Mucosa of rectum (tissue), 2 donors: ENCODE data around the gene KIAA2012.

Experiments
- H3K27ac ChIP-seq, 2 donors: one replicate each; pipeline ENCODE4 v1.7.0; 2013; ENCODE audit warnings: inconsistent platforms in 2 of 2, low read depth in 2 of 2, low read length in 2 of 2
- H3K27me3 ChIP-seq, 2 donors: one replicate each; pipeline ENCODE4 v1.7.0; 2013; ENCODE audit warnings: low read length in 2 of 2; ENCODE audit not compliant: control insufficient read depth in 2 of 2, insufficient read depth in 2 of 2
- H3K36me3 ChIP-seq, 2 donors: one replicate each; pipeline ENCODE4 v1.7.0; 2013; ENCODE audit warnings: low read length in 2 of 2; ENCODE audit not compliant: control insufficient read depth in 2 of 2, insufficient read depth in 2 of 2
- H3K4me1 ChIP-seq, 2 donors: one replicate each; pipeline ENCODE4 v1.7.0; 2013; ENCODE audit warnings: low read length in 2 of 2, mild to moderate bottlenecking in 1 of 2; ENCODE audit not compliant: control insufficient read depth in 2 of 2, insufficient read depth in 2 of 2
- H3K4me3 ChIP-seq, 2 donors: one replicate each; pipeline ENCODE4 v1.7.0; 2013; ENCODE audit warnings: low read length in 2 of 2
- H3K9ac ChIP-seq, 2 donors: one replicate each; pipeline ENCODE4 v1.7.0; 2013; ENCODE audit warnings: low read length in 2 of 2, low read depth in 1 of 2, mild to moderate bottlenecking in 1 of 2
- H3K9me3 ChIP-seq, 2 donors: one replicate each; pipeline ENCODE4 v1.7.0; 2013; ENCODE audit warnings: low read length in 2 of 2; ENCODE audit not compliant: control insufficient read depth in 2 of 2
- donor health status: healthy.
- donor health status: Normal muscosa, but diverticular disease.

KIAA2012 gene

DNA sequence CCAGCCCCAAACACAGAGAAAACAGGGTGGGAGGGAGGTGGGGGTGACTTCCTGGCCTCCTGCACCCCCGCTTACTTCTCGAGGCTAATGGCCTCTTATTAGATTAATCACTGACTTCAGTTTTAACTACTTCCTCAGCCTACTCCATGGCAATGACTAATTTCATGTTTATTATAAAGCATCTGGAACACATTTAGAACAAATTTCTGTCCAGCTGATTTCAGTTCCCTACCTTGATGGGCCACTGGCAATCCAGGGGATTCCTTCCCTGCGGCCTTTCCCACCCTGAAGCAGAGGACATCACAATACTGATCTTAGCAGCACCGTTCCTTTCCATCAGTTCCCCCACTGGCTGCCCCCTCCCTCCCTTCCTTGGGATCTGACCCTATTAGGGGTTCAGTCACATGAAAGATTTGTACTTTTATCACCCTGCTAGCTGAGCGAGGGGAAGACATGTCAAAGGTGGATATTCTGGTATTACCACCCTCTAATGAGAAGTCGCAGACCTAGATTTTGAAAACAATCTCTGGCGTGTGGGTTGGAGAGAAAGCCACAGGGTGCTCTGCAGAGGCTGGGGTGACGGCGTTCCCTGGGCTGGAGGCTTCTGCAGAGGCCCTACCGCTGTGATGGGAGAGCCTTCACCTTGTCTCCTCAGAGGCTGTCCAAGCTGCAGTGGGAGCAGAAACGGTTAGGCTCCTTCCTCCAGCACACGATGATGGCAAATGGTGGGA is 67.6 kb downstream of the KIAA2012 start:
- H3K27ac ChIP-seq = no peak overlapping the region
- H3K4me3 ChIP-seq = no peak overlapping the region
- no peaks in the 10 kb centered on the region for H3K36me3 ChIP-seq
- no peaks in the 10 kb centered on the region for H3K27me3 ChIP-seq
- H3K9ac ChIP-seq = no peak overlapping the region
- H3K9me3 ChIP-seq = no peaks in the 10 kb centered on the region
- H3K4me1 ChIP-seq = no peaks in the 10 kb centered on the region

DNA sequence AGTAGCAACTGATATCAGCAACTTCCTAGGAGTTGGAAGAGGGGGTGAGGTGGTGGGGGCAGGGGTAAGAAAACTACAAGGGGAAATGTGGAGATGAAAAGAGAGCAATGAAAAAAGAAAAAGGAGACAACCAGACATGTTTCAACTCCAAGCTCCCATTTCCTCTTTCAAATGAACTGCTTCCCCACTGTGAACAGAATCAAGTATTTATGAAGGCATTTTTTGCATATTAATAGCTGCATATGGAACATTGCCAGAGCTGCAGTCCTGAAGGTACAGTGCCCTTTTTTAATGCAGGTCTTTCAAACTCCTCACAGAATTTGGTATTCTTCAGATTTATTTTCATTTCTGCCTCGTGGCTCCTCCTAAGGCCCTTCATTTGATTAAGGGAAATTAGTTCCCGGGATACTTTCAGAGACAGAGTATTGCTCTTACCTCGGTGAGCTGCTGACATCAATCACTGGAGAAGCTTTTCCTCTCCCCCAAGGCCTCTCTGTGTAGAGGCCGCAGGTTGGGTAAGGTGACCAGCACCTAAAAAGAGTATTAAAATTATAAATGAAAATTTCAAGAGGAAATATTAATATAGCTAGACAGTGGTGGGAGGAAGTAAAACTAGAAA is 68.4 kb downstream of the KIAA2012 start:
- H3K9me3 ChIP-seq = no peaks in the 10 kb centered on the region
- H3K36me3 ChIP-seq = no peaks in the 10 kb centered on the region
- no peaks in the 10 kb centered on the region for H3K4me1 ChIP-seq
- H3K4me3 ChIP-seq = no peak overlapping the region
- H3K9ac ChIP-seq = no peak overlapping the region
- H3K27me3 ChIP-seq = no peaks in the 10 kb centered on the region
- no peak overlapping the region for H3K27ac ChIP-seq

DNA sequence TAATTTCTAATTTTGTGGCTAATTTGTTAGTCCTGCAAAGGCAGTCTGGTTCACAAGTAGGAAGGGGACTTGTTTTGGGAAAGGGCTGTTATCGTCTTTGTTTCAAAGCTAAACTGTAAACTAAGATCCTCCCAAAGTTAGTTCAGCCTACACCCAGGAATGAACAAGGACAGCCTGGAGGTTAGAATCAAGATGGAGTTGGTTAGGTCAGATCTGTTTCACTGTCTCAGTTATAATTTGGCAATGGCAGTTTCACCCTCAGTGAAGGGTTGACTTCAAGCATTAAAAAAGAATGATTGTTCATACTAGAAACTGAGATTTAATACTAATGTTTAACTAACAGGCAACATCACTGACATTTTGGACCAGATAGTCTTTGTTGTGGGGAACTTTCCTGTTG is 69.5 kb downstream of the KIAA2012 start:
- H3K27me3 ChIP-seq = no peaks in the 10 kb centered on the region
- H3K36me3 ChIP-seq = no peaks in the 10 kb centered on the region
- H3K9ac ChIP-seq = no peak overlapping the region
- H3K27ac ChIP-seq = no peak overlapping the region
- H3K4me1 ChIP-seq = no peaks in the 10 kb centered on the region
- H3K9me3 ChIP-seq = no peaks in the 10 kb centered on the region
- H3K4me3 ChIP-seq = no peak overlapping the region

DNA sequence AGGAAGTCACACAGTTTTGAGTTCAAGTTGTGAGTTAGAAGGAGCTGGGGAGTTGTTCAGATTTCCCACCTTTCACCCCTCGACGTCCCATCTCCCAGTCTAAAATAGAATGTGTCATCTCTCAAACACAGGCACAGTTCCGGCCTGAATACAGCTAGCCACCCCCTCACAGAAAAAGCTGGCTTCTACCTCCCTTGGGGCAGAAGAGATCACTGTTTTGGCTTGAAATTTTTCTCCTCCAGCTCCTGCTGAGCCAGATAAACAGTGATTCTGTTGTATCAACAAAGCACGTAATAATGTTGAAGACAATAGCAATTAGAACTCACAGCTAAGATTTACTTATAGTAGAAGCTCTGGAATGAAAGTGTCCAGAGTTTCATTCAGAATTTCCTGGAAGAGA is 74.7 kb downstream of the KIAA2012 start:
- Histone ChIP-seq H3K36me3 (no peaks in the 10 kb centered on the region), H3K4me1 (peaks cover 0 to 3% of the 10 kb centered on the region in 2 donors)

DNA sequence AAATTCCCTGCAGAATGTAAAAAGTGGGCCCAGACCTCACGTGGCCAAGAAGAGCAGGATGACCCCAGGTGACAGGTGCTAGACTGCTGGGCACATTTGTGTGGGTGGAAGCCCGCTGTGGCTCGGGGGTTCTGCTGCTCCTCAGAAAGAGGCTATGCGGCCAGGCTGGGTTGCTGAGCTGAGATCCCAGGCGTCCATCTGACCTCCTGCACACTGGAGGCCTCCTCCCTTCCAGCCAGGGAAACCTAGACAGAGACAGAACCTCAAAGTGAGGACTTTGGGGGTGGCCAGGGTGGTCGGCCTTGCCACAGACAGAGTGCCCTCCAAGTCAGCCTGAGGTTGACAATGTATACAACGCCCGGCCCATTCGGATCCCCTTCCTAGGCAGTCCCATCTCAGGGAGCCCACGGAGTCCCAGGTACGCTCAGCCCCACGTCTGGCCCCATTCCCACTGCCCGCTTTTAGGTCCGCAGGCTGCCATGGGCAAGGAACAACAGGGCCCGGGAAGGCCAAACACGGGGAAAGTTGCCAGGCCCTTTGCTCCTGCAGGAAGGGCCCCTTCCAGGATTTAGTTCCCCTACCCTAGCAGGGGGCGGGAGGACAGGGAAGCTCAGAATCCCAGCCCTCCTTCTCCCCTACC is 75.6 kb downstream of the KIAA2012 start:
- Histone ChIP-seq H3K4me3 (no peak overlapping the region), H3K27me3 (no peaks in the 10 kb centered on the region), H3K27ac (peak overlapping the region in 1 of 2 donors; percentile 1), H3K9ac (no peak overlapping the region), H3K36me3 (no peaks in the 10 kb centered on the region), H3K4me1 (peaks cover 0 to 3% of the 10 kb centered on the region in 2 donors), H3K9me3 (no peaks in the 10 kb centered on the region)

More for the DNA sequence above, 74.7 kb downstream of the KIAA2012 start:
- H3K9me3 ChIP-seq = no peaks in the 10 kb centered on the region
- H3K27me3 ChIP-seq = no peaks in the 10 kb centered on the region
- no peak overlapping the region for H3K27ac ChIP-seq
- no peak overlapping the region for H3K4me3 ChIP-seq
- H3K9ac ChIP-seq = no peak overlapping the region

DNA sequence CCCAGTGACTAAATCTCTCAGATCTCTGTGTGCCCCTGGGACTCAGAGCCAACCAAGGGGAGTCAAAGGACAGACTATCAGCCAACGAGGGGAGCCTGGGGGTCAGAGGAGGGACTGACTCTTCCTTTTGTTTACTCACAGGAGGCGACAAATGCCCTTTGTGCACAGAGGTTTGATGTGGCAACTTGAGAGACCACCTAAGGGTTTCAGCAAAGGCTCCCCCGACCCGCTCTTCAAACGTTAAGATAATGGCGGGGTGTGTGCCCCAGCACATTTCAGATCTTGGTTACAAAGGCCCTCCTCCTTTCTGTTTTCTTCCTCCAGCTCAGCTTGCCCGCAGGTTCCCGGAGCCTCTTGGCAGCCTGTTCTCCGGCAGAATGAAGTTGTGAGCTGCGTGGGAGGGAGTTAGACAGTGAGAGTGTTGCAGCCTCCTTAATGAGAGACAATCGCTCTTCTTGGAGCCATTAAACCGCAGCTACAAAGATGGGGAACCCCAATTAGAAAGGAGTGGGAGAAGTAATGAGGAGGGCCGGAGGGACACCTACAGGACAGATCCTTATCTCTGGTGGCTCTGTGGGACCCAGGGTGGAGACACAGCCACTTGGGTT is 76.2 kb downstream of the KIAA2012 start:
- Histone ChIP-seq H3K27me3 (no peaks in the 10 kb centered on the region), H3K4me3 (no peak overlapping the region), H3K4me1 (peaks cover 0 to 3% of the 10 kb centered on the region in 2 donors), H3K27ac (peak overlapping the region; percentile 1 to 13), H3K9me3 (no peaks in the 10 kb centered on the region), H3K36me3 (no peaks in the 10 kb centered on the region), H3K9ac (no peak overlapping the region)

DNA sequence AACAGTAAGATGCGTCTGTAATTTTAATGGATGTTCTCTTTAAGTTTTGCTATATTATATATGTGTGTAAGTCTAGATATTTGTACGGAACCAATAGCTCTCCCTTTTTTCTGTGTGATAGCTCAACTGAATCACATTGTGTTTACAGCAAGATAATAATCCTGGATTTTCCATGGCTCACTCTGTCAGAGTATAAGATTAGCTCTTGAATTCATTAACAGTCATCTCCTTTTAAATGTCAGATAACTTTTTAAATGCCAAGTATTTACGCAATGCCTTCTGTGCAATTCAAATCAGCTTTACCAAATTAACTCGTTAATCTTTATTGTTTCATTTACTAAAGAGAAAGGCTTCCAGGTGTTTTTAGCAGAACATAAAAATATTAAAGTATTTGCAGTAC is 76.9 kb downstream of the KIAA2012 start:
- Histone ChIP-seq H3K4me1 (peaks cover 0 to 3% of the 10 kb centered on the region in 2 donors), H3K9me3 (no peaks in the 10 kb centered on the region), H3K4me3 (no peak overlapping the region), H3K27ac (no peak overlapping the region), H3K27me3 (no peaks in the 10 kb centered on the region), H3K36me3 (no peaks in the 10 kb centered on the region), H3K9ac (no peak overlapping the region)

DNA sequence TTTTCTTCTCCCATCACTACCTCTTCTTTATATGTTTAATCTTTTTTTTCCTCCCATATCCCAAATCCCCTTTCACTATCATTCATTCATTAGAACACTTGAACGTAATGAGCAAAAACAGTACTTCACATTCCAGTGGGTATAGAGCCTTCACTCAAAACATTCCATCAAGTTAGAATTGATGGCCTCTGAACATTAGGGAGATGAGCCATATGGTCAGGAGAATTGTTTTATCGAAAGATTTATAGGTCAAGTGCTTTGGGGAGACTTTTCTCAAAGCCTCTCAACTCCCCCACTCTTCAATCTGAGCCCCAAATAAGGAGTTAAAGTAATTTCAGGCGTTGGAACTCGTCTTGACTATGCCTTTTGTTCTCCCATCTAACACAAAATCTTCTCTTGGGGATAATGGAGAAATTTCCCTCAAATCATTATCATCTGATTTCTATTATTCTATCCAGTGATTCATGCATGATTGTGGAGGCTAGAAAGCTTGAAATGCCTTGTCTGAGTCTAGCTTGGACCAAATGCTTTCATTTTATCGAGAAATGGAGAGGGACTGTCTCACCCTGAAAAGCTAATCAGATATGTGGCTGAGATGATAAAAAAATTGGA is 79.2 kb downstream of the KIAA2012 start:
- H3K27me3 ChIP-seq = no peaks in the 10 kb centered on the region
- H3K36me3 ChIP-seq = no peaks in the 10 kb centered on the region
- H3K9me3 ChIP-seq = no peaks in the 10 kb centered on the region
- H3K4me3 ChIP-seq = no peak overlapping the region
- no peak overlapping the region for H3K27ac ChIP-seq
- H3K4me1 ChIP-seq = peaks cover 0 to 3% of the 10 kb centered on the region in 2 donors
- H3K9ac ChIP-seq = no peak overlapping the region

DNA sequence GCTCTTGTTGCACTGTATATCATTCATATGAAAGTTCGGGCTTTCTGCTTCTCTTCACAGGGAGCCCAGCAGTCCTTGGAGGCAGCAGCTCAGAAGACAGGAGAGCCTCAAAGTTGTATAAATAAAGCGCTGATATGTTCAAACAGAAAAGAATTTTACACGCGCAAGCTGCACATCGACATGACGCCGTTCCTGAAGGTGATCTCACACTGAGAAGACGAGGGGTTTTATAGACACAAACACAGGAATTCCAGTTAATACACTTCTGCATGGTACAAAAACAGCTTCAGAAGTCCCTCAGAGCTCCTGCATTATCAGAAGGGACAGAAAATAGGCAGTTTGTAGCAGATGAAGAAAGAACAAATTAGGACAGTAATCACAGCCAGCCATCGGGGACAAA is 81.6 kb downstream of the KIAA2012 start:
- Histone ChIP-seq H3K4me3 (no peak overlapping the region), H3K36me3 (no peaks in the 10 kb centered on the region), H3K4me1 (no peaks in the 10 kb centered on the region), H3K9me3 (no peaks in the 10 kb centered on the region), H3K27ac (no peak overlapping the region), H3K9ac (no peak overlapping the region), H3K27me3 (no peaks in the 10 kb centered on the region)
